EL (cell line): ENCODE results near the gene MIA3.
"Not testable (repeated sequence)": the region's sequence is repeated elsewhere in the genome, so short reads cannot be mapped to it uniquely, and the experiment has no call there.

ENCODE experiments used
- DNase-seq: peaks from one replicate; pipeline ENCODE4 v3.0.0-alpha.2; 2016

MIA3 gene

GRCh38 chr1:222623458-222623857, 5.6 kb downstream of the MIA3 start:
- DNase-seq: no peak

GRCh38 chr1:222624214-222624613, 6.3 kb downstream of the MIA3 start:
- no peak for DNase-seq

GRCh38 chr1:222627232-222627631, 9.3 kb downstream of the MIA3 start:
- DNase-seq: peak; percentile 71

- DNase-seq: peak; percentile 61
Observed at GRCh38 chr1:222629921-222630535, 12.1 kb downstream of the MIA3 start.

- DNase-seq: no peak
Observed at GRCh38 chr1:222631611-222632208, 13.8 kb downstream of the MIA3 start.

- no peak for DNase-seq
Observed at GRCh38 chr1:222632749-222633148, 14.9 kb downstream of the MIA3 start.

- peak; percentile 88 for DNase-seq
Observed at GRCh38 chr1:222634180-222635013, 16.5 kb downstream of the MIA3 start.

GRCh38 chr1:222641269-222641948, 23.5 kb downstream of the MIA3 start:
- DNase-seq: no peak

- no peak for DNase-seq
Observed at GRCh38 chr1:222642468-222642867, 24.6 kb downstream of the MIA3 start.

- DNase-seq: no peak
Observed at GRCh38 chr1:222643606-222643937, 25.7 kb downstream of the MIA3 start.

- DNase-seq: peak; percentile 99
Observed at GRCh38 chr1:222643938-222644635, 26.2 kb downstream of the MIA3 start.

- DNase-seq: no peak
Observed at GRCh38 chr1:222644636-222644980, 26.7 kb downstream of the MIA3 start.

GRCh38 chr1:222652676-222653075, 34.8 kb downstream of the MIA3 start:
- DNase-seq: no peak

GRCh38 chr1:222653178-222653827, 35.4 kb downstream of the MIA3 start:
- no peak for DNase-seq

GRCh38 chr1:222654849-222655248, 37.0 kb downstream of the MIA3 start:
- peak; percentile 27 for DNase-seq

- no peak for DNase-seq
Observed at GRCh38 chr1:222656391-222657155, 38.7 kb downstream of the MIA3 start.

- DNase-seq: no peak
Observed at GRCh38 chr1:222657899-222658298, 40.0 kb downstream of the MIA3 start.

GRCh38 chr1:222663431-222663934, 45.6 kb downstream of the MIA3 start:
- no peak for DNase-seq

GRCh38 chr1:222665964-222666363, 48.1 kb downstream of the MIA3 start:
- DNase-seq: peak; percentile 51

- not testable (repeated sequence) for DNase-seq
Observed at GRCh38 chr1:222668184-222668583, 50.3 kb downstream of the MIA3 start.

GRCh38 chr1:222669107-222669506, 51.2 kb downstream of the MIA3 start:
- DNase-seq: not testable (repeated sequence)
